WERI-Rb-1 (cell line): ENCODE data around the gene PRKAR2A.

Experiments used
- DNase-seq: peaks from one replicate; pipeline ENCODE4 v3.0.0-alpha.2; 2020
- H3K27ac ChIP-seq: fragments of 250-450 bp; sonication (Bioruptor Pico); 2 replicates; pipeline ENCODE4 v1.5.1; 2020; ENCODE audit warnings: mild to moderate bottlenecking, moderate library complexity
- H3K27me3 ChIP-seq: fragments of 250-450 bp; sonication (Bioruptor Pico); 2 replicates; pipeline ENCODE4 v1.5.1; 2021; ENCODE audit warnings: mild to moderate bottlenecking, low read depth, moderate library complexity; ENCODE audit not compliant: insufficient read depth, severe bottlenecking
- H3K36me3 ChIP-seq: fragments of 250-450 bp; sonication (Bioruptor Pico); 2 replicates; pipeline ENCODE4 v1.5.1; 2020; ENCODE audit warnings: mild to moderate bottlenecking, moderate library complexity
- H3K4me3 ChIP-seq: 2 replicates; pipeline ENCODE4 v1.5.1; 2011; ENCODE audit warnings: low read depth, mild to moderate bottlenecking, control low read depth, low read length
- H3K9me3 ChIP-seq: fragments of 250-450 bp; sonication (Bioruptor Pico); 2 replicates; pipeline ENCODE4 v1.5.1; 2021; ENCODE audit warnings: mild to moderate bottlenecking, moderate library complexity; ENCODE audit not compliant: severe bottlenecking
- CTCF ChIP-seq: IDR thresholded peaks from 2 replicates; pipeline ENCODE4 v1.5.1; 2011; ENCODE audit warnings: low read depth, mild to moderate bottlenecking, control low read depth, inconsistent platforms, low read length

PRKAR2A gene

GRCh38 chr3:48698891-48699290 lies 148.8 kb downstream of the PRKAR2A start:
- no peak overlapping the region for H3K4me3 ChIP-seq
- peaks cover 88% of the 10 kb centered on the region for H3K36me3 ChIP-seq

GRCh38 chr3:48697952-48698351 lies 149.7 kb downstream of the PRKAR2A start:
- no peak for DNase-seq
- no peaks in the 10 kb centered on the region for H3K27me3 ChIP-seq
- H3K4me3 ChIP-seq, result no peak overlapping the region
- H3K27ac ChIP-seq, result no peak overlapping the region
- peaks cover 88% of the 10 kb centered on the region for H3K36me3 ChIP-seq
- no peak for TF ChIP-seq CTCF
- no peaks in the 10 kb centered on the region for H3K9me3 ChIP-seq

More at GRCh38 chr3:48698891-48699290, 148.8 kb downstream of the PRKAR2A start:
- H3K27me3 ChIP-seq, result no peaks in the 10 kb centered on the region
- no peak for TF ChIP-seq CTCF
- no peak for DNase-seq
- H3K9me3 ChIP-seq, result no peaks in the 10 kb centered on the region
- H3K27ac ChIP-seq, result no peak overlapping the region

GRCh38 chr3:48696601-48697000 lies 151.1 kb downstream of the PRKAR2A start:
- TF ChIP-seq CTCF, result no peak
- Histone ChIP-seq H3K36me3 (peaks cover 89% of the 10 kb centered on the region), H3K27me3 (no peaks in the 10 kb centered on the region), H3K4me3 (no peak overlapping the region), H3K27ac (no peak overlapping the region), H3K9me3 (no peaks in the 10 kb centered on the region)
- no peak for DNase-seq
